ENCODE data around the gene ARHGAP8.

DNA sequence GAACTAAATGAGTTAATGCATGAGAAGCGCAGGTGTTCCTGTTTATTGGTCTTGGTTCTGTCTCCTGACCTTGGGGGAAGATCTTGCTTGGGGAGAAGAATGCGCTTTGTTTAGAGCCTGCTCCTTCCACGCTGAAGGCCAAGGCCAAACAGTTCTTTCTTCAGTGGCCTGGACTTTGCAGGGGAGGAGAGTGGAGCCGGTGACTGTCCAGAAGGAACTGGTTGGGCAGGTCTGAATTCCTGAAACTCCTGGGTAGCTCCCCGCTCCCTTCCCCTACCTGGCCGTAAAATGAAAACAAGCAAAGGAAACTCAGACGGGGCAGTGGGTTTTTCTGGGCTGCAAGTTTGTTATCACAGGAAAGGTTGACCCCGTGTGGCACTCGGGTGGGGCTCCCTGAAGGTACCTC is 3.6 kb downstream of the ARHGAP8 start:
- TF ChIP-seq POLR2A (IDR thresholded peaks at IDR 0.05) (no peak), POLR2AphosphoS5 (IDR thresholded peaks at IDR 0.05) (no peak), EP300 (IDR thresholded peaks at IDR 0.05) (no peak)
- TF ChIP-seq, protein P1, sequence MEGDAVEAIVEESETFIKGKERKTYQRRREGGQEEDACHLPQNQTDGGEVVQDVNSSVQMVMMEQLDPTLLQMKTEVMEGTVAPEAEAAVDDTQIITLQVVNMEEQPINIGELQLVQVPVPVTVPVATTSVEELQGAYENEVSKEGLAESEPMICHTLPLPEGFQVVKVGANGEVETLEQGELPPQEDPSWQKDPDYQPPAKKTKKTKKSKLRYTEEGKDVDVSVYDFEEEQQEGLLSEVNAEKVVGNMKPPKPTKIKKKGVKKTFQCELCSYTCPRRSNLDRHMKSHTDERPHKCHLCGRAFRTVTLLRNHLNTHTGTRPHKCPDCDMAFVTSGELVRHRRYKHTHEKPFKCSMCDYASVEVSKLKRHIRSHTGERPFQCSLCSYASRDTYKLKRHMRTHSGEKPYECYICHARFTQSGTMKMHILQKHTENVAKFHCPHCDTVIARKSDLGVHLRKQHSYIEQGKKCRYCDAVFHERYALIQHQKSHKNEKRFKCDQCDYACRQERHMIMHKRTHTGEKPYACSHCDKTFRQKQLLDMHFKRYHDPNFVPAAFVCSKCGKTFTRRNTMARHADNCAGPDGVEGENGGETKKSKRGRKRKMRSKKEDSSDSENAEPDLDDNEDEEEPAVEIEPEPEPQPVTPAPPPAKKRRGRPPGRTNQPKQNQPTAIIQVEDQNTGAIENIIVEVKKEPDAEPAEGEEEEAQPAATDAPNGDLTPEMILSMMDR (IDR thresholded peaks at IDR 0.05): no peak
